ENCODE data around the gene NFASC. TPM values are rescaled to one million over a fixed set of nuclear protein-coding genes. Genes with fewer than 3 reads are reported as not detected.

NFASC gene
- total and polyA plus RNA-seq, 9 of the 15 experiments (the other 6 are each of a cell fraction or from before 2014, with no cell fraction given), result 0.03 to 0.16 (median 0.06) TPM; not detected in 6

- no peak for TF ChIP-seq RREB1 (CRISPR knock-in tag; IDR thresholded peaks at IDR 0.05)
- no peak for TF ChIP-seq U2AF1 (optimal IDR thresholded peaks at IDR 0.05; ENCODE audit: low read depth, low read length)
- no peak for TF ChIP-seq BRF1 (IDR thresholded peaks at IDR 0.05; ENCODE audit: borderline replicate concordance, extremely low read depth, insufficient read length)
- no peak for TF ChIP-seq KLF6 (CRISPR knock-in tag; IDR thresholded peaks at IDR 0.05; ENCODE audit: borderline replicate concordance)
- no peak for TF ChIP-seq KDM4B (IDR thresholded peaks at IDR 0.05; ENCODE audit: borderline replicate concordance in 2 of 2, low read depth in 1 of 2)
- TF ChIP-seq HEY1 (CRISPR knock-in tag; IDR thresholded peaks at IDR 0.05; ENCODE audit: borderline replicate concordance), result no peak
- TF ChIP-seq ZNF586 (CRISPR knock-in tag; conservative IDR thresholded peaks at IDR 0.05), result no peak
- TF ChIP-seq PYGO2 (tag; IDR thresholded peaks at IDR 0.05), result no peak
- no peak for TF ChIP-seq CREB3 (tag; conservative IDR thresholded peaks at IDR 0.05; ENCODE audit: low read depth)
- TF ChIP-seq ZNF274 (IDR thresholded peaks at IDR 0.05; ENCODE audit: borderline replicate concordance, low read depth, low read length), result no peak
- TF ChIP-seq CBX3 (IDR thresholded peaks at IDR 0.05; ENCODE audit: borderline replicate concordance in 1 of 2, low read length in 2 of 2), result no peak
- no peak for TF ChIP-seq GABPB1 (CRISPR knock-in tag; IDR thresholded peaks at IDR 0.05)
Measured at GRCh38 chr1:204867203-204867602, 3.5 kb upstream of the NFASC start (continued).

Measured in K562 (cell line).